ENCODE data around the gene PRDX4. TPM values are rescaled to one million over a fixed set of nuclear protein-coding genes. Genes with fewer than 3 reads are reported as not detected.

The PRDX4 gene
- total RNA-seq, 2 donors from 2014 or later: 56.0 to 102 TPM

DNA sequence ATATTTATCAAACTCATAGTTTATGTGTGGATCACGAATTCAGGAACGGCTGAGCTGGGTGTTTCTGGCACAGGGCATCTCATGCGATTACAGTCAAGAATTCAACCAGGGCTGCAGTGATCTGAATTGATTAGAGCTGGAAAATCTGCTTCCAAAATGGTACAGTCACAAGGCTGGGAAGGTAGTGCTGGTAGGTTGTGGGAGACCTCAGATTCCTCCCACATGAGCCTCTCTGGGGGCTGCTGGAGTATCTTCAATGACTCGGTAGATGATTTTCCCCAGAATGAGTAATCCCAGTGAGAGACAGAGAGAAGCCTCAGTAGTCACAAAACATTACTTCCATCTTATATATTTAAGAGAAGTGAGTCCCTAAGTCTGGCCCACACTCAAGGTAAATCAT, 36.2 kb upstream of the PRDX4 start:
- Histone ChIP-seq H3K9ac (ENCODE audit: low read depth in 2 of 2, low read length in 2 of 2) (no peak overlapping the region), H3K9me3 (no peaks in the 10 kb centered on the region), H3K4me1 (no peaks in the 10 kb centered on the region), H3K4me3 (no peak overlapping the region), H3K27me3 (no peaks in the 10 kb centered on the region), H3K27ac (no peak overlapping the region), H3K36me3 (no peaks in the 10 kb centered on the region)
- TF ChIP-seq, protein P1, sequence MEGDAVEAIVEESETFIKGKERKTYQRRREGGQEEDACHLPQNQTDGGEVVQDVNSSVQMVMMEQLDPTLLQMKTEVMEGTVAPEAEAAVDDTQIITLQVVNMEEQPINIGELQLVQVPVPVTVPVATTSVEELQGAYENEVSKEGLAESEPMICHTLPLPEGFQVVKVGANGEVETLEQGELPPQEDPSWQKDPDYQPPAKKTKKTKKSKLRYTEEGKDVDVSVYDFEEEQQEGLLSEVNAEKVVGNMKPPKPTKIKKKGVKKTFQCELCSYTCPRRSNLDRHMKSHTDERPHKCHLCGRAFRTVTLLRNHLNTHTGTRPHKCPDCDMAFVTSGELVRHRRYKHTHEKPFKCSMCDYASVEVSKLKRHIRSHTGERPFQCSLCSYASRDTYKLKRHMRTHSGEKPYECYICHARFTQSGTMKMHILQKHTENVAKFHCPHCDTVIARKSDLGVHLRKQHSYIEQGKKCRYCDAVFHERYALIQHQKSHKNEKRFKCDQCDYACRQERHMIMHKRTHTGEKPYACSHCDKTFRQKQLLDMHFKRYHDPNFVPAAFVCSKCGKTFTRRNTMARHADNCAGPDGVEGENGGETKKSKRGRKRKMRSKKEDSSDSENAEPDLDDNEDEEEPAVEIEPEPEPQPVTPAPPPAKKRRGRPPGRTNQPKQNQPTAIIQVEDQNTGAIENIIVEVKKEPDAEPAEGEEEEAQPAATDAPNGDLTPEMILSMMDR (IDR thresholded peaks at IDR 0.05): no peak
- intact Hi-C loops (cut with DNase I): no loop called here
- no peak for DNase-seq

DNA sequence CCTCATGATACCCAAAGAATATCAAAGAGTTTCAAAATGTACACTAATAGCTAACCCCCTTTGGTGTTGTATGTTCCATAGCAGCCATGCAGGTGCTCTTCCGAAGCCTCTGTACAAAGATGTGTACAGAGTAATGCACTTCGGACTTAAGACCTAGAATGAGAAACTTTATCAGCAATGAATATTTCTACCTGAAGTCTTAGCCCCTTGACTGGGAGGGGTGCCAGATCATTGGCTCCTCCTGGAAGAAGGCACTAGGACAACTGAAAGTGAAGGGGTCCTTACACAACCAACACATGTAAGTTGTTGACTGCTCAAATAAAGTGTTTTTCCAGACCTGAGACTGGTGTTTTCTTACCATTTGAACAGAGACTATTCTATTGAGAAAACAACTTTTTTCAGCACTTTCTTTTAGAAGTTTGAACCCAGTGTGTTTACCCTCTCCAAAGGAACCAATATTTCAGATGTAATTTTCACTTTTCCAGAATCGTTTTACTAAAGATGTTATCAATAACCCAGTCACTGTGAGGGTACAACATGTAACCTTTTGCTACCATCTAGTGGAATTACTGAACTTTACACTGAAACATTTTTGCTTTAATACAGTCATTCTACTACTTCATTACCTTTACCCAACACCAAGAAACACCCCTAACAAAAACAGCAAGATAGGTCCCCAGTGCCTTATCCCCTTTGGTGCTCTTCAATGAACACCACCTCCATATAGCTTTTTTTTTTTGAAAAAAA, 33.3 kb upstream of the PRDX4 start:
- H3K27me3 ChIP-seq: no peaks in the 10 kb centered on the region
- H3K9ac ChIP-seq (ENCODE audit: low read depth in 2 of 2, low read length in 2 of 2): no peak overlapping the region
- intact Hi-C loops (cut with DNase I): no loop called here
- H3K4me1 ChIP-seq: no peaks in the 10 kb centered on the region
- H3K27ac ChIP-seq: no peak overlapping the region
- no peaks in the 10 kb centered on the region for H3K9me3 ChIP-seq
- TF ChIP-seq, protein P1 (IDR thresholded peaks at IDR 0.05): no peak
- DNase-seq: no peak
- no peaks in the 10 kb centered on the region for H3K36me3 ChIP-seq
- no peak overlapping the region for H3K4me3 ChIP-seq

DNA sequence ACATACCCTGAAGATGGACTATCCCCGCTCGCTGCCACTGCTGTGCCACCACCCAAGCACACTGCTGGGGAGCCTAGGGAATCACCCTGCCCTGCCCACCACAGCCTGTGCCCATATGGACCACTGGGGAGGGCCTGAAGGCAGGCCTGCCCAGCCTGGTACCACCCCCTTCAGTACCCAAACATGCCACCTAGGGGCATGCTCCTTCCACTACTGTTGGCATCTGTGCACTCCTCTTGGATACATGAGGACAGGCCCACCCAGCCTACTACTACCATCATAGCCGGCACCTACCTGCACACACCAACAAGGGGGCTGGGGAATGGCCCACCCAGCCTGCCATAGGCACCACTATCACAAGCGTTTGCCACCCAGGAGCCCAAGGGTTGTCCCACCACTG, 30.1 kb upstream of the PRDX4 start:
- no peak overlapping the region for H3K27ac ChIP-seq
- H3K36me3 ChIP-seq: no peaks in the 10 kb centered on the region
- DNase-seq: no peak
- no peaks in the 10 kb centered on the region for H3K9me3 ChIP-seq
- H3K4me3 ChIP-seq: no peak overlapping the region
- TF ChIP-seq, protein P1 (IDR thresholded peaks at IDR 0.05): no peak
- intact Hi-C loops (cut with DNase I): no loop called here
- no peaks in the 10 kb centered on the region for H3K27me3 ChIP-seq
- H3K4me1 ChIP-seq: no peaks in the 10 kb centered on the region
- no peak overlapping the region for H3K9ac ChIP-seq (ENCODE audit: low read depth in 2 of 2, low read length in 2 of 2)

DNA sequence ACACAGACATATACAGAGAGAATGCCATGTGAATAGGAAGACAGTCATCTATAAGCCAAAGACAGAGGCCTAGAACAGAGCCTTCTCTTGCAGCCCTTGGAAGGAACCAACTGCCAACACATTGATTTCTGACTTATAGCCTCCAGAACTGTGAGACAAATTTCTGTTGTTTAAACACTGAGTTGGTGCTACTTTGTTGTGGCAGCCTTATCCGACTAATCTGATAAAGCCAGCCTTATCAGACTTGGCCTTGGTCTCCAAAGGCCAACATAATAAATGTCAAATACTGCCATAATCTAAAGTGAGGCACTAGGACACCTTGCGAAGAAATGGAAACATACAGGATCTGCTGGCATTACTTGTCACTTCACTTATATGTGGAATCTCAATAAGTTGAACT, 24.3 kb upstream of the PRDX4 start:
- TF ChIP-seq, protein P1 (IDR thresholded peaks at IDR 0.05): no peak
- Histone ChIP-seq H3K27ac (no peak overlapping the region), H3K4me1 (no peaks in the 10 kb centered on the region), H3K4me3 (no peak overlapping the region), H3K27me3 (no peaks in the 10 kb centered on the region), H3K9ac (ENCODE audit: low read depth in 2 of 2, low read length in 2 of 2) (no peak overlapping the region), H3K36me3 (no peaks in the 10 kb centered on the region), H3K9me3 (no peaks in the 10 kb centered on the region)
- DNase-seq: no peak
- intact Hi-C loops (cut with DNase I): no loop called here

DNA sequence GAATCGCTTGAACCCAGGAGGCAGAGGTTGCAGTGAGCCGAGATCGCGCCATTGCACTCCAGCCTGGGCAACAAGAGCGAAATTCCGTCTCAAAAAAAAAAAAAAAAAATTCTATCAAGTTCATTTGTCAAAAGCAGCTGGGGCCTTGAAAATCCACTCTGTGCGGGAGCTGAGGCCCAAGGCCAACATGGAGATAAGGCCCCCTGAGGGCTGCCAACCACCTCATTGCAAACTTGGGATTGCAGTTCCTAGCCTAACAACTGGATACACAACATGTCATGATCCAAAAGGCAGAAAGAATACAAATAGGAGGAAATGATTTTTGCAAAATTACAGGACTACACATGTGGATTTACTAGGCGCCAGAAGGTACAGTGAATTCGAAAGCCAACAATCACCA, 22.5 kb upstream of the PRDX4 start:
- H3K36me3 ChIP-seq: no peaks in the 10 kb centered on the region
- intact Hi-C loops (cut with DNase I): no loop called here
- H3K27ac ChIP-seq: no peak overlapping the region
- H3K27me3 ChIP-seq: no peaks in the 10 kb centered on the region
- no peak for DNase-seq
- no peak overlapping the region for H3K9ac ChIP-seq (ENCODE audit: low read depth in 2 of 2, low read length in 2 of 2)
- no peak overlapping the region for H3K4me3 ChIP-seq
- H3K4me1 ChIP-seq: no peaks in the 10 kb centered on the region
- TF ChIP-seq, protein P1 (IDR thresholded peaks at IDR 0.05): no peak
- no peaks in the 10 kb centered on the region for H3K9me3 ChIP-seq

Data from colonic mucosa (tissue), 4 donors.